GM12874 (cell line): ENCODE results near the gene ARHGAP24.

ENCODE experiments used
- CTCF ChIP-seq: IDR thresholded peaks from 2 replicates; pipeline ENCODE4 v1.5.1; 2011; ENCODE audit warnings: low read depth, mild to moderate bottlenecking, control low read depth, low read length, moderate library complexity; ENCODE audit not compliant: insufficient read depth

The ARHGAP24 gene

GRCh38 chr4:85737254-85737653, 262.3 kb downstream of the ARHGAP24 start:
- TF ChIP-seq CTCF: no peak

GRCh38 chr4:85738721-85739120, 263.8 kb downstream of the ARHGAP24 start:
- TF ChIP-seq CTCF: no peak

GRCh38 chr4:85740431-85740861, 265.5 kb downstream of the ARHGAP24 start:
- TF ChIP-seq CTCF: no peak

- TF ChIP-seq CTCF: no peak
These were observed 266.4 kb downstream of the ARHGAP24 start for GRCh38 chr4:85741381-85741780.

- TF ChIP-seq CTCF: no peak
These were observed 267.1 kb downstream of the ARHGAP24 start for GRCh38 chr4:85741921-85742591.

- no peak for TF ChIP-seq CTCF
These were observed 270.0 kb downstream of the ARHGAP24 start for GRCh38 chr4:85744950-85745349.

- TF ChIP-seq CTCF: no peak
These were observed 271.0 kb downstream of the ARHGAP24 start for GRCh38 chr4:85745939-85746338.
